ENCODE measurements around the gene PRMT3.
"Not testable (repeated sequence)": the region's sequence is repeated elsewhere in the genome, so short reads cannot be mapped to it uniquely, and the experiment has no call there.

PRMT3 gene

DNA sequence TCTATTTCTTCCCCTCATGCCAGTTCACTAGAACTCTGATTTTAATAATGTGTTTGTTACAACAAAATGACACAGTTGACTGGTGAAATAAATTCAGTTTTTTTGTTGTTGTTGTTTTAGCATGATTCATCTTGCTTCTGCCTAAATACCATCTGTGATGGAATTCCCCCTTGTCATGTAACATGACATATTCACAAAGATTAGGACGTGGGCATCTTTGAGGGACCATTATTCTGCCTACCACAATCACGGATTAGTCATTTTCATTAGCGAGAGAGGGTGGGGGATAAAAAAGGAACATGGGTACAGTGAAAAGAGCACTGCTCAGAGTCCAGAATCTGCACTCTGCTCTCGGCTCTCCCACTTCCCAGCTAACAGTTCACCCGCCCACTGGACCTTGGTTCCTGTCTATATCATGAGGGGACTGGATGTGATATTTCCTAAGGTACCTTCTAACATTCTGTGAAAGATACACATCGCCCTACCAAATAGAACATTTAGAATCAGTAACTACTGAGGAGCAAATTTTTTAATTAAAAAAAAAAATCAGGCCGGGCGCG is 12.7 kb upstream of the PRMT3 start:
- DNase-seq (ENCODE audit: low spot score) = no peak

- DNase-seq (ENCODE audit: low spot score) = no peak
Observed at GRCh38 chr11:20376162-20376730, 11.3 kb upstream of the PRMT3 start.

DNA sequence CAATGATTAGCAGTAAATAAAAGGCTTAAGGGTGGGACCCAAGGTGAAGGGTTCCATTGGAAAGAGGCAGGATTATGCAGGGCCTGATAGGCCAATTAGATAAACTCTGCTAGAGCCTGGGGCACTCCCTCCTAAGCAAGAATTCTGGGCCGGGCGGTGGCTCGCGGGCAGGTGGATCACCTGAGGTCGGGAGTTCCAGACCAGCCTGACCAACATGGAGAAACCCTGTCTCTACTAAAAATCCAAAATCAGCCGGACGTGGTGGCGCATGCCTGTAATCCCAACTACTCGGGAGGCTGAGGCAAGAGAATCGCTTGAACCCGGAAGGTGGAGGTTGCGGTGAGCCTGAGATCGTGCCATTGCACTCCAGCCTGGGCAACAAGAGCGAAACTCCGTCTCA is 1.5 kb upstream of the PRMT3 start:
- DNase-seq (ENCODE audit: low spot score) = not testable (repeated sequence)

DNA sequence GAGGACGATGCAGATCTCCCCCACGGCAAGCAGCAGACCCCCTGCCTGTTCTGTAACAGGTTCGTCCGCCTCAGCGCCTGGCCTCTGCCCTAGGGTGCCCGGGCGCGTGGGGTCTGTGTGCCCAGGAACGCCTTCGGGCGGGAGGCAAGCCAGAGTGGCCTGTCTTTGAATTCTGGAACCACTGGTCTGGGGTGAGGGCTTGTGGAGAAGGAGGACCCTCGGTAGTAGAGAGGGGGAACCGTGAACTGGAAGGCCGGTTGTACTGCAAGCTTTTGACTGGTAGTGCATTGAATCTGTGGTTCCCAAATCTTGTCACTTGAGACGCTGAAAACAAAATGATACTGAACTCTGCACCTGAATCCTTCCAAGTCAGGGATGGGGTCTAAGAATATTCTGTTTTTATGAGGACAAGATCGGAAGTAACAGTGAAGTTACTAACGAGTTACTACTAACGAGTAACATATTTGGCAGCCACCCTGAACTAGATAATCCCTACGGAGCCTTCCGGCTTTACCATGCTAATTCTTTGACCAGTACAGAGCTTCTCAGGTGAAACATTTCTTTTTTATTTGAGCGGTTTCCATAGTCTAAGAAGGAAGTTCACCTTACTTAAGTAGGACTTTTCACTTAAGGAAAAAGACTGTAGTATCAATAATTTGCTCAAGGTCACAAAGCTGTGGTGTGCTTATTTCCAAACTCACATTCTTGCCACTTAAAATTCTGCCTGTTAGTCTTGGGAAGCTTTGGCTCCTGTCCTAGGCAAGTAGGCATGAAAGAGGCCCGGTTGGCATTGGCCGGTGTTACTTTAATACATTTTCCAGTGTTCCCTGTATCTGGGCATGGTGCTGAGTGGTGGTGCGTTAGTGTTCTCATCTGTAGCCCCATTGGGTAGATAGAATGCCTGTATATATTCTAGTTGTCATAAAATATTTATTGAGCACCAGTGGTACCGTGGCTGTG is 860 bp downstream of the PRMT3 start:
- no peak for DNase-seq (ENCODE audit: low spot score)

DNA sequence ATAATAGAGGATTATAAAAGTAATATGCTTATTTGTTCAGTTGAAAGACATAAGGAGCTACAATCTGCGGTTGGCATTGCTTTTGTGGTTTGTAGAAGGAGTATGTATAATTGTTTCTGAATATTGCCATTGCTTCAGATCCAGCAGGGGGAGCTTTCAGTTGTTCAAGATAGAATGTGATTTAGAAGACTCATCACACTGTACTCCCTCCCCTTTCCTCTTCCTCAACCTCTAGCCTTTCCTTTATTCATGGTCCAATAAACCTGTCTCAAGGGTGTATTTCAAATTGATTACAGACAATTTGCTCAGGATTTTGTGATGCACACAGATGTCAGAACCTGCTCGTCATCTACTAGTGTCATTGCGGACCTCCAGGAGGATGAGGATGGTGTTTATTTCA is 9.8 kb downstream of the PRMT3 start:
- DNase-seq (ENCODE audit: low spot score) = peak; percentile 45

GRCh38 chr11:20399498-20399897 is 12.0 kb downstream of the PRMT3 start:
- no peak for DNase-seq (ENCODE audit: low spot score)

- no peak for DNase-seq (ENCODE audit: low spot score)
Observed at GRCh38 chr11:20403059-20403458, 15.5 kb downstream of the PRMT3 start.

DNA sequence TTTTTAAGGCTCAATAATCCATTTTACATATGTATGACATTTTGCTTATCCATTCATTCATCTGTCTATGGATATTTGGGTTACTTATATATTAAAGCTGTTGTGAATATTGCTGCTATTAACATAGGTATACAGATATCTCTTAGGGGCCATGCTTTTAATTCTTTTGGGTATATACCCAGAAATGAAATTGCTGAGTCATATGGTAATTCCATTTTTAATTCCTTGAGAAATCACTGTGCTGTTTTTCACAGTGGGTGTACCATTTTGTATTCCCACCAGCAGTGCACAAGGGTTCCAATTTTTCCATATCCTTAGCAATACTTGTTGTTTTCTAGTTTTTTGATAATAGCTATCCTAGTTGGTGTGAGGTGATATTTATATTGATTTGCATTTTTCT is 19.0 kb downstream of the PRMT3 start:
- DNase-seq (ENCODE audit: low spot score) = no peak

- DNase-seq (ENCODE audit: low spot score) = no peak
Observed at GRCh38 chr11:20407344-20407743, 19.8 kb downstream of the PRMT3 start.

DNA sequence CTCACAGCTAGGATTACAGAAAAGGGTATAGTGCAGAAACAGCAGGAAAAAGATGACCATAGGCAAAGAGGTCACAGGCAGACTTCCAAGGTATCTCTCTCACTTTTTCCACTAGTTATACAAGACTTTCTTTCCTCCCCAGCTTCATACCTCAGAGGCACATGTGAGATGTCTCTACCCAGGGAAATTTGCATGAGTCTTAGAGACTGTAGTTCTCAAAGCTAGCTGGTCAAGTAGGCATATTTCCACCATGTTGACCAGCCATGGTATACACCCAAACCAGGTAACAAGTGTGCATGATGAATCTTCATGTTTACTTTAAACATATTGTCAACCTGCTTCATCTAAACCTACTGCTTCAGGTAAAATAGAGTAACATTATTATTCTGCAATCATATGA is 27.9 kb downstream of the PRMT3 start:
- no peak for DNase-seq (ENCODE audit: low spot score)

- no peak for DNase-seq (ENCODE audit: low spot score)
Observed at GRCh38 chr11:20417771-20418170, 30.3 kb downstream of the PRMT3 start.

GRCh38 chr11:20421946-20422345 is 34.4 kb downstream of the PRMT3 start:
- DNase-seq (ENCODE audit: low spot score) = no peak

- DNase-seq (ENCODE audit: low spot score) = no peak
Observed at GRCh38 chr11:20429216-20429615, 41.7 kb downstream of the PRMT3 start.

- no peak for DNase-seq (ENCODE audit: low spot score)
Observed at GRCh38 chr11:20438637-20439036, 51.1 kb downstream of the PRMT3 start.

- DNase-seq (ENCODE audit: low spot score) = peak; percentile 2
Observed at GRCh38 chr11:20443596-20443995, 56.1 kb downstream of the PRMT3 start.

GRCh38 chr11:20444535-20444934 is 57.0 kb downstream of the PRMT3 start:
- no peak for DNase-seq (ENCODE audit: low spot score)

DNA sequence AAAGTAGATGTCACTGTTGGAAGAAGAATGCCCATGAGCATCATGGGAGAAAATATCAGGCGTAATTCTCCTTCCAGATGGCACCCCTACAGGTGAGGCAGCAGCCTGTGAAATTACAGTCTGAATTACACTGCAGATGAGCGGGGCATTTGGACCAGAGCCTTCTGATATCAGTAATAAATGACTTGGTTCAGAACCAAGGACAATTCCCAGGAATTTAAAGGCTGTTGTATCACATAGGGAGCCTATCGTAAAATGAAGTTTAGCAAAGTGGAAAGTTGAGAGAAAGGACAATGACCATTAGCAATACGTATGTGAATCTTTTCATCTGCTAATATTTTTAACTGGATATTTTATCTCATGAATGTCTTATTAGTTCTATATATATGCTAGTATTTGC is 61.3 kb downstream of the PRMT3 start:
- no peak for DNase-seq (ENCODE audit: low spot score)

DNA sequence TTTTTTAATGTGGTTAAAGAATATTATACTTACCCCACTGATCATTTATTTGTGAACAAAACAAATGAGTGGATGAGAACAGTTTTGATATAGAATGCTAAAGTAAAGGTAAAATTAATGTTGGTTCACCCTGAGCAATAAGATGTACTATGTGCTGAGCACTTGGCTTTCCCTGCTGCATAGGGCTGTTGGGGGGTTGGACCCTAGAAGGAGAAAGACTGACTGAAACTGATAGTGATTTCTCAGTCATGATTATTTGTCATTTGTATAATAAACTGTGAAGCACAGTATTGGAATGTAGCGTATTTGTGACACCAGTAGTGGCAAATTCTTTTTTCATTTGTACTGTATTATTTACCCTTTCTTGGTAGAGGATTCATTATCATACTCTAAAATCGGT is 63.3 kb downstream of the PRMT3 start:
- DNase-seq (ENCODE audit: low spot score) = no peak

- DNase-seq (ENCODE audit: low spot score) = no peak
Observed at GRCh38 chr11:20451568-20451967, 64.1 kb downstream of the PRMT3 start.

DNA sequence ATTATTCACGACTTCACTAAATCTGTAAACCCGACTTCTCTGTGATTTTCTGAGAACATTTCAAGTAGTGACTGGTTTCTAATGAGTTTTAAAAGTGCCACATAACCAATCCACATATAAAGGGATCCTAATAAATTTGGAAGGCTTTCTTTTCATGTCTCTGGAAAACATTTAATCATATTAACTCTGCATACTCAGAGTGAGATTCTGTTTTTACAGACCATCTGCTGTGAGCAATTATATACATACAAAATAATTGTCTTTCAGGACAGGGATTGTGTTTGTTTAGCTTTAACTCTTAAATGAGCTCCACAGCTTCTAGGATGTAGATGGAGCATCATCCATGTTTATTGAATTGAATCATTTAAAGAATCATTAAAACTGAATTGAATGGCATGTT is 65.1 kb downstream of the PRMT3 start:
- DNase-seq (ENCODE audit: low spot score) = no peak

- DNase-seq (ENCODE audit: low spot score) = no peak
Observed at GRCh38 chr11:20453657-20454316, 66.3 kb downstream of the PRMT3 start.

- DNase-seq (ENCODE audit: low spot score) = no peak
Observed at GRCh38 chr11:20457001-20457799, 69.7 kb downstream of the PRMT3 start.
